BLaER1 (cell line): Measurements from ENCODE around the gene PPCDC.
A peak's percentile ranks its signal among the peaks of the same experiment; 100 is the strongest.

Experiments
- H3K27ac ChIP-seq: shearing (Covaris generic); formaldehyde crosslinking; 2 replicates; pipeline ENCODE4 v1.8.1; 2022
- H3K27me3 ChIP-seq: shearing (Covaris generic); formaldehyde crosslinking; 2 replicates; pipeline ENCODE4 v1.8.1; 2022
- H3K36me3 ChIP-seq: shearing (Covaris generic); formaldehyde crosslinking; 2 replicates; pipeline ENCODE4 v1.8.1; 2022
- H3K4me1 ChIP-seq: shearing (Covaris generic); formaldehyde crosslinking; 2 replicates; pipeline ENCODE4 v1.8.1; 2022
- H3K4me2 ChIP-seq: shearing (Covaris generic); formaldehyde crosslinking; 2 replicates; pipeline ENCODE4 v1.8.1; 2022
- H3K4me3 ChIP-seq: shearing (Covaris generic); formaldehyde crosslinking; 2 replicates; pipeline ENCODE4 v1.8.1; 2022
- H3K9ac ChIP-seq: shearing (Covaris generic); formaldehyde crosslinking; 2 replicates; pipeline ENCODE4 v1.8.1; 2022
- H3K9me3 ChIP-seq: shearing (Covaris generic); formaldehyde crosslinking; 2 replicates; pipeline ENCODE4 v1.8.1; 2022
- H4K20me1 ChIP-seq: shearing (Covaris generic); formaldehyde crosslinking; 2 replicates; pipeline ENCODE4 v1.8.1; 2022
- Cebpa-rat ChIP-seq: shearing (Covaris generic); IDR thresholded peaks from 2 replicates; pipeline ENCODE4 v1.8.1; 2022

The PPCDC gene

DNA sequence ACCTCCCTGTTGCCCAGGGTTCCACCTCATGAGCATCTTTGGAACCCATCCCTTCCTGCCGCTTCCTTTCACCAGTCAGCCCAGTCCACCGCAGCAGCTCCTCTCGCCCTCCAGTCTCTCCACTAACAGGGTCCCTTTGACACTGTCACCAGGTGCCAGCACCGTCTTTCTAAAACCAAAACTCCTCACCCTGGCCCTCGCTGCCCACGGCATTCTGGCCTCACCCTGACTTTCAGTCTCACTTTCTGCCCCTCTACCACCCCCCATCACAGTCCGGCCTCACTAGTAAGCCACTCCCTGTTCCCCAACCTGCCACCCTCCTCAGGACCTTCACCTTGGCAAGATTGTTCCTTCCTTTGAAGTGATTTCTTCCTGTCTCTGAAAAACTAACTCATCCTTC, 4.2 kb downstream of the PPCDC start:
- H3K27me3 ChIP-seq: no peaks in the 10 kb centered on the region
- peak overlapping the region; percentile 77 for H3K27ac ChIP-seq
- no peaks in the 10 kb centered on the region; the same call in 1 of the 2 replicates for H3K36me3 ChIP-seq
- no peak for TF ChIP-seq Cebpa-rat
- peaks cover 71% of the 10 kb centered on the region for H3K4me1 ChIP-seq
- peak overlapping the region; percentile 72; the same call in 1 of the 2 replicates for H3K9ac ChIP-seq
- peaks cover 19% of the 10 kb centered on the region; the same call in 1 of the 2 replicates for H4K20me1 ChIP-seq
- H3K4me2 ChIP-seq: no peak overlapping the region
- H3K4me3 ChIP-seq: no peak overlapping the region
- 0 out of 2 replicates have a peak, but pooled peaks cover under 1% of the 10 kb centered on the region for H3K9me3 ChIP-seq

DNA sequence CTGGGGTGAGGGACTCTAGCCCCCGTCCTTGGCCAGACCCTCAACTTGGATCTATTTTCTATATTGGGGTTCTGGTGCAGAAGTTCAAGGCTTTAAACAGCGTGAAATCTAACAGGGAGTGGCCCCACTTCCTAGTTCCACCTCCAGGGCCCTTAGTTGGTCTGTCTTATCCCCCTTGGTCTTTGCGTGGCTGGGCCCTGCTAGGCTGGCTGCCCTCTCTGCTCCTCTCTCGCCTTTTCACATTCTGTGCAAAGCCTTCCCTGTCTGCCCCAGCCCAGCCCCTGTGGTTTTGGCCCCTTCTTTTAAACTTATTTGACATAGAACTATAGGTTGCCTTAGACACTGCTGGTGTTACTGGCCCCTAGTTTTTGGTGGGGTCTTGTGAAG, 5.6 kb downstream of the PPCDC start:
- no peak for TF ChIP-seq Cebpa-rat
- Histone ChIP-seq H3K9ac (peak overlapping the region; percentile 72), H4K20me1 (peaks cover 19% of the 10 kb centered on the region; the same call in 1 of the 2 replicates), H3K4me1 (peaks cover 80% of the 10 kb centered on the region), H3K4me3 (no peak overlapping the region), H3K9me3 (0 out of 2 replicates have a peak, but pooled peaks cover 3% of the 10 kb centered on the region), H3K27me3 (no peaks in the 10 kb centered on the region), H3K36me3 (no peaks in the 10 kb centered on the region; the same call in 1 of the 2 replicates), H3K4me2 (peak overlapping the region; percentile 89), H3K27ac (peak overlapping the region; percentile 77)

DNA sequence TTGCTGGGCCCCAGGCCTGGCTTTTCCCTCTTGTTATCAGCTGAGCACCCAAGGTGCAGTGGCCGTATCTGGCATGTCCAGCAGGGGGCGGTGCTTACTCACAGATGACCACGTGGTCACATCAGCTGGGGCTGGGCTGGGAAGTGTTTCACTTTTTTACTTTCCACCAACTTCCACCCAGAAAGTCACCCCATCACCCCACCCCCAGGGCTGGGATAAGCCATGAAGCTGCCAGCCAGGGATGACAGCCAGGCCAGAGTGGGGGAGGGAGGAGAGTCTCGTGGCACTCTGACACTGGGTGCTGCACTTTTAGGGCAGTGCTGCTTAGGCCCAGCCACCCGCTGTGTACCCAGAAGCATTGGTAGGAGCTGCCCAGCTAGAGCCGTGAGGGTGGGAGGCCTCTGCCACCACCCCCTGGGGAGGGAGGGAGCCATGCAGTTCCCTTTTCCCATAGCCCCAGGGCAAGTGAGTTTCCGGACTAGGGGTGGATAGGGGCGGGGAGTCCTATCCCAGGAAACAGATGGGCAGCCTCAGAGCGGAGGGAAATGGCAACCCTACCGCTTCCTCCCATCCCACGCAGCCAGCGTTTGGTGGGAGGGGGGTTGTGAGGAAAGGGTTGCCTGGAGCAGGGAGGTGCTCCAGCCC, 6.1 kb downstream of the PPCDC start:
- H3K4me3 ChIP-seq: peak overlapping the region; percentile 38
- H3K36me3 ChIP-seq: peaks cover 4% of the 10 kb centered on the region
- H3K9ac ChIP-seq: peak overlapping the region; percentile 72

GRCh38 chr15:75030023-75030413, 6.6 kb downstream of the PPCDC start:
- Histone ChIP-seq H3K4me2 (peak overlapping the region; percentile 89), H4K20me1 (peaks cover 19% of the 10 kb centered on the region; the same call in 1 of the 2 replicates), H3K36me3 (peaks cover 5% of the 10 kb centered on the region), H3K27me3 (no peaks in the 10 kb centered on the region), H3K4me1 (peaks cover 76% of the 10 kb centered on the region), H3K4me3 (0 out of 2 replicates have a peak overlapping the region, but pooled peaks have one; percentile 38), H3K9ac (peak overlapping the region; percentile 72; the same call in 1 of the 2 replicates), H3K9me3 (0 out of 2 replicates have a peak, but pooled peaks cover 3% of the 10 kb centered on the region), H3K27ac (peak overlapping the region; percentile 77)
- TF ChIP-seq Cebpa-rat: no peak

More for the DNA sequence above, 6.1 kb downstream of the PPCDC start:
- TF ChIP-seq Cebpa-rat: no peak
- peaks cover 80% of the 10 kb centered on the region for H3K4me1 ChIP-seq
- 0 out of 2 replicates have a peak, but pooled peaks cover 3% of the 10 kb centered on the region for H3K9me3 ChIP-seq
- peaks cover 19% of the 10 kb centered on the region; the same call in 1 of the 2 replicates for H4K20me1 ChIP-seq
- H3K4me2 ChIP-seq: peak overlapping the region; percentile 89
- no peaks in the 10 kb centered on the region for H3K27me3 ChIP-seq
- H3K27ac ChIP-seq: peak overlapping the region; percentile 77

GRCh38 chr15:75030424-75030823, 7.0 kb downstream of the PPCDC start:
- peak overlapping the region; percentile 72; the same call in 1 of the 2 replicates for H3K9ac ChIP-seq
- peaks cover 72% of the 10 kb centered on the region for H3K4me1 ChIP-seq
- 0 out of 2 replicates have a peak, but pooled peaks cover 3% of the 10 kb centered on the region for H3K9me3 ChIP-seq
- no peak overlapping the region for H3K4me3 ChIP-seq
- peaks cover 5% of the 10 kb centered on the region for H3K36me3 ChIP-seq
- peaks cover 19% of the 10 kb centered on the region; the same call in 1 of the 2 replicates for H4K20me1 ChIP-seq
- TF ChIP-seq Cebpa-rat: no peak
- H3K27me3 ChIP-seq: no peaks in the 10 kb centered on the region
- H3K4me2 ChIP-seq: peak overlapping the region; percentile 89
- peak overlapping the region; percentile 77 for H3K27ac ChIP-seq

DNA sequence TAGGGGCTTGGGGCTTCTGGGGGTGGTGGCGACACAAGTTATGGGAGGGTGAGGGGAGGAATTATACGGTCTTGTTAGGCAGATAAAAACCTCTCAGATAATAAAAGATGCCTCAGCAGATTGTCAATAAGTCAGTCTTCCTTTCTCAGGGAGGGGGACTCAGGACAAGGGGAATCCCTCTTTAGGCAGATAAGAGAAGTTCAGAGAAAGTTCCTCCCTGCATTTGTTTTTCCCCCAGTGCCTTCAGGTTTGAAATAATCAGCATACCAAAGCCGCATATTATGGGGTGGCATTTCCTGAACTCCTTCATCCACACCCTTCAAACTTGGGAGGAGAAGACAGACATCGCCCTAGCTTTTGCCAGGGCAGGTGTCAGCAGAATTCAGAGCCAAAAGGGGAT, 8.5 kb downstream of the PPCDC start:
- peaks cover 13% of the 10 kb centered on the region; the same call in 1 of the 2 replicates for H3K36me3 ChIP-seq
- no peak overlapping the region for H3K27ac ChIP-seq
- H3K9ac ChIP-seq: no peak overlapping the region
- H4K20me1 ChIP-seq: peaks cover 19% of the 10 kb centered on the region; the same call in 1 of the 2 replicates
- peak overlapping the region; percentile 23; the same call in 1 of the 2 replicates for H3K4me2 ChIP-seq
- TF ChIP-seq Cebpa-rat: no peak
- H3K4me1 ChIP-seq: peaks cover 62% of the 10 kb centered on the region
- no peak overlapping the region for H3K4me3 ChIP-seq
- no peaks in the 10 kb centered on the region for H3K27me3 ChIP-seq
- 0 out of 2 replicates have a peak, but pooled peaks cover 3% of the 10 kb centered on the region for H3K9me3 ChIP-seq

DNA sequence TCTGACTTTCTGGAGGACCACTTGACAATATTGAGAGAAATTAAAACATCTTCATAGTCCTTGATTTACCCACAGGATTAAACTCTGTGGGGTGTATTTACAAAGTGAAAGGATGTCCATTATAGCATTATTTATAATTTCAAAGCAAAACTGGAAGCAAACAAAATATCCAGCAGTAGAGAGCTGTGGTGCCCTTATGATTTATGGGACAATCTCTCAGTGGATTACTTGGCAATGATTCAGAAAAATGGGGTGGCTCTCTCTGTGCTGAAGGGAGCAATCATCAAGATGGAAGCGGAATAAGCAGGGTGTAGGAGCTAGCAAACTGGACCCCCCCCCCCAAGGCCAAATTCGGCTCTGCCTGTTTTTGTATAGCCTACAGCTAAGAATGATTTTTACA, 9.0 kb downstream of the PPCDC start:
- Histone ChIP-seq H3K4me3 (no peak overlapping the region), H3K36me3 (peaks cover 13% of the 10 kb centered on the region; the same call in 1 of the 2 replicates), H3K27ac (no peak overlapping the region), H3K9ac (no peak overlapping the region), H3K9me3 (0 out of 2 replicates have a peak, but pooled peaks cover 3% of the 10 kb centered on the region), H3K4me1 (peaks cover 61% of the 10 kb centered on the region), H3K27me3 (no peaks in the 10 kb centered on the region), H4K20me1 (peaks cover 19% of the 10 kb centered on the region; the same call in 1 of the 2 replicates), H3K4me2 (no peak overlapping the region)
- no peak for TF ChIP-seq Cebpa-rat

GRCh38 chr15:75033809-75034208, 10.4 kb downstream of the PPCDC start:
- H3K27me3 ChIP-seq: no peaks in the 10 kb centered on the region
- peaks cover 63% of the 10 kb centered on the region for H3K4me1 ChIP-seq
- H3K9me3 ChIP-seq: 0 out of 2 replicates have a peak, but pooled peaks cover 3% of the 10 kb centered on the region
- peaks cover 19% of the 10 kb centered on the region; the same call in 1 of the 2 replicates for H4K20me1 ChIP-seq
- H3K4me2 ChIP-seq: peak overlapping the region; percentile 40
- H3K9ac ChIP-seq: no peak overlapping the region
- peaks cover 13% of the 10 kb centered on the region; the same call in 1 of the 2 replicates for H3K36me3 ChIP-seq
- H3K27ac ChIP-seq: no peak overlapping the region
- no peak for TF ChIP-seq Cebpa-rat
- H3K4me3 ChIP-seq: no peak overlapping the region

DNA sequence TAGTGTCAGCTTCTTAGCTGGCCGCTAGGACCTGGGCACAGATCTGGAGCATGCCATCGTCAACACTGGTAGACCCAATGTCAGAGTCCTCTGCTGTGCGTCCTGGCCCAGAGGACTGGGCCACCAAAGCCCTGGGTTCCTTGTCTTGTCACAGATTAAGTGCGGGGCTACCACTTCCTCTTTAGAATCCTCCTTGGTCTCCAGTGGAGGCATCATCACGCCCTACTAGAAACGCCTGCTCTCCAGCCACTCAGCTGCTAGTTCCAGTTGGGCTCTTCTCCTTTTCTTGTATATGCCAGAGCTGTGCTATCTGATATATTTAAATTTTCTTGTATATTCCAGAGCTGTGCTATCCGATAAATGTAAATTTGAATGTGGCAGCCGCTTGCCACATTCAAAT, 11.2 kb downstream of the PPCDC start:
- Histone ChIP-seq H3K9ac (no peak overlapping the region), H4K20me1 (peaks cover 16% of the 10 kb centered on the region; the same call in 1 of the 2 replicates), H3K4me1 (peaks cover 55% of the 10 kb centered on the region), H3K27ac (no peak overlapping the region), H3K4me3 (no peak overlapping the region), H3K4me2 (no peak overlapping the region), H3K27me3 (no peaks in the 10 kb centered on the region), H3K9me3 (0 out of 2 replicates have a peak, but pooled peaks cover 3% of the 10 kb centered on the region), H3K36me3 (peaks cover 13% of the 10 kb centered on the region; the same call in 1 of the 2 replicates)
- no peak for TF ChIP-seq Cebpa-rat

GRCh38 chr15:75036212-75036616, 12.8 kb downstream of the PPCDC start:
- H3K27me3 ChIP-seq: no peaks in the 10 kb centered on the region
- no peak overlapping the region for H3K27ac ChIP-seq
- TF ChIP-seq Cebpa-rat: no peak
- 0 out of 2 replicates have a peak, but pooled peaks cover 3% of the 10 kb centered on the region for H3K9me3 ChIP-seq
- peaks cover 13% of the 10 kb centered on the region; the same call in 1 of the 2 replicates for H3K36me3 ChIP-seq
- H3K4me1 ChIP-seq: peaks cover 40% of the 10 kb centered on the region
- H3K4me2 ChIP-seq: no peak overlapping the region
- H4K20me1 ChIP-seq: 0 out of 2 replicates have a peak, but pooled peaks cover under 1% of the 10 kb centered on the region
- no peak overlapping the region for H3K9ac ChIP-seq
- no peak overlapping the region for H3K4me3 ChIP-seq
